Measurements from ENCODE around the gene TACR3. TPM values are rescaled to one million over a fixed set of nuclear protein-coding genes. Genes with fewer than 3 reads are reported as not detected.

Gene TACR3
- total RNA-seq = not detected in 2 replicates

DNA sequence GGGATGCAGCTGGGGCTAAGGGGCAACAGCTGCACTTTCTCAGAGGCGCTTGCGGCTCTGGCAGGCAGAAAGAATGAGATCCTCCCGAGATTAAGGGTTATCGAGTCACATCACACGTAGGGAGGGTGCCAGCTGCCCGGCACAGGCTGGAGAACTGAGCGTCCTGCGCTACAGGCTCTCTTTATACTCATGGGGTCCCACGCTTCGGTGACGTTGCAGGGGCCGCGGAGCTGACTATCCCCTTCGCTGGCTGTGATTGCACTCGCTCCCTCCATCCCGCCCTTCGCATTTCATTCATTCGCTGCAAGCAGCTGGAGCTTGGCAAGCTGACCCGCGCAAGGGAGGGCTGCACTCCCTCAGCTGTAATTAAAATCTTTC is at the start of gene TACR3:
TSS of gene TACR3 (minus strand) at position 156 of the 378 bp plus-strand sequence. CDS start 310 bp downstream, outside the sequence.

